OCI-LY1 (cell line): Measurements from ENCODE around the gene GRK5.
"Not testable (repeated sequence)": the region's sequence is repeated elsewhere in the genome, so short reads cannot be mapped to it uniquely, and the experiment has no call there.

ENCODE experiments used
- H2AFZ ChIP-seq: fragments of 200-600 bp; sonication (generic), shearing (Covaris generic); 2 replicates; pipeline ENCODE4 v1.6.0; 2014; ENCODE audit warnings: antibody characterized with exemption, mild to moderate bottlenecking, low read length
- H3F3A ChIP-seq: fragments of 200-600 bp; sonication (generic), shearing (Covaris generic); 2 replicates; pipeline ENCODE4 v1.6.0; 2014; ENCODE audit warnings: mild to moderate bottlenecking, antibody characterized with exemption, low read length, moderate library complexity; ENCODE audit not compliant: insufficient read depth
- H3K27ac ChIP-seq: fragments of 200-600 bp; sonication (generic); 2 replicates; pipeline ENCODE4 v1.5.1; 2014; ENCODE audit warnings: low read length, mixed run types, mild to moderate bottlenecking, low read depth; ENCODE audit not compliant: poor library complexity, severe bottlenecking
- H3K27me3 ChIP-seq: fragments of 200-600 bp; sonication (generic); 2 replicates; pipeline ENCODE4 v1.6.0; 2014; ENCODE audit warnings: antibody characterized with exemption, mild to moderate bottlenecking, low read length, moderate library complexity; ENCODE audit not compliant: insufficient read depth
- H3K36me3 ChIP-seq: fragments of 200-600 bp; sonication (generic); 2 replicates; pipeline ENCODE4 v1.6.1; 2014; ENCODE audit warnings: mild to moderate bottlenecking, antibody characterized with exemption, low read length, moderate library complexity, mixed read lengths; ENCODE audit not compliant: insufficient read depth
- H3K4me1 ChIP-seq: fragments of 200-600 bp; sonication (generic); 2 replicates; pipeline ENCODE4 v1.5.1; 2014; ENCODE audit warnings: mild to moderate bottlenecking, low read length, moderate library complexity; ENCODE audit not compliant: insufficient read depth, severe bottlenecking
- H3K4me2 ChIP-seq: fragments of 200-600 bp; sonication (generic), shearing (Covaris generic); 2 replicates; pipeline ENCODE4 v1.6.1; 2014; ENCODE audit warnings: low read length
- H3K4me3 ChIP-seq: fragments of 200-600 bp; sonication (generic); 2 replicates; pipeline ENCODE4 v1.5.1; 2014; ENCODE audit warnings: low read length, low read depth, mild to moderate bottlenecking, mixed read lengths; ENCODE audit not compliant: poor library complexity, severe bottlenecking
- H3K79me2 ChIP-seq: fragments of 200-600 bp; shearing (Covaris generic); 2 replicates; pipeline ENCODE4 v1.6.1; 2016; ENCODE audit warnings: mixed run types, low read length, mixed read lengths; ENCODE audit not compliant: insufficient read depth
- H3K9ac ChIP-seq: fragments of 200-600 bp; sonication (generic), shearing (Covaris generic); 2 replicates; pipeline ENCODE4 v1.6.1; 2014; ENCODE audit warnings: mild to moderate bottlenecking, low read length, mixed read lengths
- H3K9me2 ChIP-seq: fragments of 200-600 bp; sonication (generic), shearing (Covaris generic); 2 replicates; pipeline ENCODE4 v1.6.1; 2014; ENCODE audit warnings: low read depth, mild to moderate bottlenecking, low read length, mixed read lengths
- H3K9me3 ChIP-seq: fragments of 200-600 bp; shearing (Covaris generic); 2 replicates; pipeline ENCODE4 v1.6.1; 2014; ENCODE audit warnings: low read length, mixed read lengths
- H4K20me1 ChIP-seq: fragments of 200-600 bp; sonication (generic), shearing (Covaris generic); 2 replicates; pipeline ENCODE4 v1.6.0; 2016; ENCODE audit warnings: mild to moderate bottlenecking, low read length; ENCODE audit not compliant: insufficient read depth
- EZH2 ChIP-seq: fragments of 200-600 bp; sonication (generic), shearing (Covaris generic); IDR thresholded peaks from 2 replicates; pipeline ENCODE4 v1.8.0; 2017; ENCODE audit warnings: borderline replicate concordance, mixed run types, mild to moderate bottlenecking, antibody characterized with exemption, low read length, moderate library complexity, mixed read lengths
- TF ChIP-seq, protein P1 (sequence below): fragments of 200-600 bp; sonication (generic), shearing (Covaris generic); IDR thresholded peaks from 2 replicates; pipeline ENCODE4 v1.5.1; 2017; ENCODE audit warnings: mild to moderate bottlenecking, antibody characterized with exemption, low read length, moderate library complexity, mixed read lengths

Gene GRK5

GRCh38 chr10:119231654-119232053 lies 24.3 kb downstream of the GRK5 start:
- H3K27ac ChIP-seq: no peak overlapping the region
- no peak overlapping the region for H2AFZ ChIP-seq
- H3K4me2 ChIP-seq: no peak overlapping the region
- no peaks in the 10 kb centered on the region for H3K27me3 ChIP-seq
- no peak overlapping the region for H3K4me3 ChIP-seq
- H3K79me2 ChIP-seq: no peaks in the 10 kb centered on the region
- no peak overlapping the region for H3K9ac ChIP-seq
- TF ChIP-seq, protein P1, sequence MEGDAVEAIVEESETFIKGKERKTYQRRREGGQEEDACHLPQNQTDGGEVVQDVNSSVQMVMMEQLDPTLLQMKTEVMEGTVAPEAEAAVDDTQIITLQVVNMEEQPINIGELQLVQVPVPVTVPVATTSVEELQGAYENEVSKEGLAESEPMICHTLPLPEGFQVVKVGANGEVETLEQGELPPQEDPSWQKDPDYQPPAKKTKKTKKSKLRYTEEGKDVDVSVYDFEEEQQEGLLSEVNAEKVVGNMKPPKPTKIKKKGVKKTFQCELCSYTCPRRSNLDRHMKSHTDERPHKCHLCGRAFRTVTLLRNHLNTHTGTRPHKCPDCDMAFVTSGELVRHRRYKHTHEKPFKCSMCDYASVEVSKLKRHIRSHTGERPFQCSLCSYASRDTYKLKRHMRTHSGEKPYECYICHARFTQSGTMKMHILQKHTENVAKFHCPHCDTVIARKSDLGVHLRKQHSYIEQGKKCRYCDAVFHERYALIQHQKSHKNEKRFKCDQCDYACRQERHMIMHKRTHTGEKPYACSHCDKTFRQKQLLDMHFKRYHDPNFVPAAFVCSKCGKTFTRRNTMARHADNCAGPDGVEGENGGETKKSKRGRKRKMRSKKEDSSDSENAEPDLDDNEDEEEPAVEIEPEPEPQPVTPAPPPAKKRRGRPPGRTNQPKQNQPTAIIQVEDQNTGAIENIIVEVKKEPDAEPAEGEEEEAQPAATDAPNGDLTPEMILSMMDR: no peak
- TF ChIP-seq EZH2: no peak
- H4K20me1 ChIP-seq: no peaks in the 10 kb centered on the region
- H3K9me3 ChIP-seq: no peaks in the 10 kb centered on the region
- H3K4me1 ChIP-seq: no peaks in the 10 kb centered on the region
- no peaks in the 10 kb centered on the region for H3K9me2 ChIP-seq
- H3F3A ChIP-seq: no peaks in the 10 kb centered on the region
- H3K36me3 ChIP-seq: no peaks in the 10 kb centered on the region

DNA sequence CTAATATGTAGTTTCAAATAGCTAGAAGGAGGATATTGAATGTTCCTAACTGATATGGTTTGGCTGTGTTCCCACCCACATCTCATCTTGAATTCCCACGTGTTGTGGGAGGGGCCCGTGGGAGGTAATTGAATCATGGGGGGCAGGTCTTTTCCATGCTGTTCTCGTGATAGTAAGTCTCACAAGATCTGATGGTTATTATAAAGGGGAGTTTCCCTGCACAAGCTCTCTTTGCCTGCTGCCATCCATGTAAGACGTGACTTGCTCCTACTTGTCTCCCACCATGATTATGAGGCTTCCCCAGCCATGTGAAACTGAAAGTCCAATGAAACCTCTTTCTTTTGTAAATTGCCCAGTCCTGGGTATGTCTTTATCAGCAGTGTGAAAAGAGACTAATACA lies 25.1 kb downstream of the GRK5 start:
- not testable (repeated sequence) for H2AFZ ChIP-seq, H3K9ac ChIP-seq, H3F3A ChIP-seq, H3K9me3 ChIP-seq, H3K27ac ChIP-seq, H3K9me2 ChIP-seq, H3K4me1 ChIP-seq, H3K4me3 ChIP-seq, H3K27me3 ChIP-seq, H3K4me2 ChIP-seq, H3K36me3 ChIP-seq, H3K79me2 ChIP-seq, H4K20me1 ChIP-seq

DNA sequence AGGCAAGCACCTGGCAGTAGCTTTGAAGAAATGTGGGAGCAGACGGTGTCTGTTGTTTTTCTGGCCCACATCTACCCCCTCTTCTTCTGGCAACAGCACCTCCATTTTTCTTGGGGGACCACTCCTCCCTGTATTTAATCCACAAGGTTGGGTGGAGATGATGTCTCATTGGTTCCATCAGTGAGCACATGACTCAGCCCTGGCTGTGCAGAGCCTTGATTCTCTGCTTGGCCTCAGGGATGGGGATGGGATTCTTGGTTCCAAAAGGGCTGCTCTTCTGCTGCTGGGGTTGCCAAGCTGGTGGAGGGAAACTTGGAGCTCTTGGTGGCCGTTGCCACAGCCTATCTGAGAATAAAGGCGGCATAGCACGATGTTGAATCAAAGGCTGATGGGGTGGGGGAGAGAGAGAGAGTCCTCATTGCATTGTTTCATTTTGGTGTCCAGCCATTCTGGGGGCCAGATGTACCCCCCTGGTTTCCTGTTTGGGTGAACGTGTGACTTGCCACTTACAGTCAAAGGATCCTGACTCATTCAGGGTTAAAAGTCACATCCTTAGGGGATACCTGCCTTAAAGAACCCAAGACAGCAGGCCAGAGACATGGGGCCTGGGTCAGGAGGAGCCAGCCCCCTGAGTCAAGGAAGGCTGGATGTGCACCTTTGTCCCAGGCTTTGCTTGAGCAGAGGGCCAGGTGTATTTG lies 25.9 kb downstream of the GRK5 start:
- Histone ChIP-seq H3K27ac (no peak overlapping the region), H3K9me2 (no peaks in the 10 kb centered on the region), H3K9me3 (no peaks in the 10 kb centered on the region), H3K9ac (no peak overlapping the region), H4K20me1 (no peaks in the 10 kb centered on the region), H3K4me1 (no peaks in the 10 kb centered on the region), H2AFZ (no peak overlapping the region), H3F3A (no peaks in the 10 kb centered on the region), H3K79me2 (no peaks in the 10 kb centered on the region), H3K4me2 (no peak overlapping the region), H3K36me3 (no peaks in the 10 kb centered on the region), H3K27me3 (no peaks in the 10 kb centered on the region), H3K4me3 (no peak overlapping the region)
- TF ChIP-seq EZH2: no peak

- Histone ChIP-seq H3K9me3 (no peaks in the 10 kb centered on the region), H3K9me2 (no peaks in the 10 kb centered on the region), H3K4me1 (no peaks in the 10 kb centered on the region), H3K27me3 (no peaks in the 10 kb centered on the region), H3K27ac (no peak overlapping the region), H3K4me3 (no peak overlapping the region), H3K79me2 (no peaks in the 10 kb centered on the region), H3K9ac (no peak overlapping the region), H2AFZ (no peak overlapping the region), H4K20me1 (no peaks in the 10 kb centered on the region), H3K4me2 (no peak overlapping the region), H3F3A (no peaks in the 10 kb centered on the region), H3K36me3 (no peaks in the 10 kb centered on the region)
- TF ChIP-seq, protein P1: no peak
- no peak for TF ChIP-seq EZH2
These were observed 26.4 kb downstream of the GRK5 start for GRCh38 chr10:119233821-119234220.
